Retinal pigment epithelial cell (primary cell): ENCODE measurements around the gene MARF1.
A peak's percentile ranks its signal among the peaks of the same experiment; 100 is the strongest.

ENCODE experiments used
- DNase-seq: peaks from one replicate; pipeline ENCODE4 v3.0.0-alpha.2; 2010; ENCODE audit warnings: low read depth
- H3K4me3 ChIP-seq: 2 replicates; pipeline ENCODE4 v1.5.1; 2011; ENCODE audit warnings: mild to moderate bottlenecking, low read length, control low read depth, moderate library complexity
- TF ChIP-seq, protein P1 (sequence below): conservative IDR thresholded peaks from 2 replicates; pipeline ENCODE4 v1.5.1; 2011; ENCODE audit warnings: low read depth, low read length, control low read depth, inconsistent platforms

The MARF1 gene

GRCh38 chr16:15644267-15644961 is 1.5 kb upstream of the MARF1 start:
- peak overlapping the region; percentile 99 for H3K4me3 ChIP-seq
- TF ChIP-seq, protein P1, sequence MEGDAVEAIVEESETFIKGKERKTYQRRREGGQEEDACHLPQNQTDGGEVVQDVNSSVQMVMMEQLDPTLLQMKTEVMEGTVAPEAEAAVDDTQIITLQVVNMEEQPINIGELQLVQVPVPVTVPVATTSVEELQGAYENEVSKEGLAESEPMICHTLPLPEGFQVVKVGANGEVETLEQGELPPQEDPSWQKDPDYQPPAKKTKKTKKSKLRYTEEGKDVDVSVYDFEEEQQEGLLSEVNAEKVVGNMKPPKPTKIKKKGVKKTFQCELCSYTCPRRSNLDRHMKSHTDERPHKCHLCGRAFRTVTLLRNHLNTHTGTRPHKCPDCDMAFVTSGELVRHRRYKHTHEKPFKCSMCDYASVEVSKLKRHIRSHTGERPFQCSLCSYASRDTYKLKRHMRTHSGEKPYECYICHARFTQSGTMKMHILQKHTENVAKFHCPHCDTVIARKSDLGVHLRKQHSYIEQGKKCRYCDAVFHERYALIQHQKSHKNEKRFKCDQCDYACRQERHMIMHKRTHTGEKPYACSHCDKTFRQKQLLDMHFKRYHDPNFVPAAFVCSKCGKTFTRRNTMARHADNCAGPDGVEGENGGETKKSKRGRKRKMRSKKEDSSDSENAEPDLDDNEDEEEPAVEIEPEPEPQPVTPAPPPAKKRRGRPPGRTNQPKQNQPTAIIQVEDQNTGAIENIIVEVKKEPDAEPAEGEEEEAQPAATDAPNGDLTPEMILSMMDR = no peak
- no peak for DNase-seq

DNA sequence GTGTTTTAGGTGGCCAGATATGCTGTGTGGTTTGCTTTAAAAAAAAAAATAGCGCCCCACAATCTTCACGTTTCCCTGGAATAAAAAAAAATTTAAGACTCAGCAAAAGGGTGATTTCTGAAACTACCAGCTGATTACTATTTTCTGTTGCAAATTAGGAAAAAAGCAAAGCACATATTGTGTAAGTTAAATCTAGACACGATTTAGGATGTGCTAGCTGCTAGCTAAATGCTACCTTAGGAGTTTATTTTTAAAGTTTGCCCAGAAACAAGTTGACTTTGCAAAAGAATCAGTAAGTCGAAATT is 944 bp upstream of the MARF1 start:
- TF ChIP-seq, protein P1 = no peak

GRCh38 chr16:15642557-15643047 is 352 bp downstream of the MARF1 start:
- no peak for DNase-seq
- TF ChIP-seq, protein P1 = peak; percentile 26
- H3K4me3 ChIP-seq = peak overlapping the region; percentile 95

More for the DNA sequence above, 944 bp upstream of the MARF1 start:
- peak overlapping the region; percentile 99 for H3K4me3 ChIP-seq
- no peak for DNase-seq

DNA sequence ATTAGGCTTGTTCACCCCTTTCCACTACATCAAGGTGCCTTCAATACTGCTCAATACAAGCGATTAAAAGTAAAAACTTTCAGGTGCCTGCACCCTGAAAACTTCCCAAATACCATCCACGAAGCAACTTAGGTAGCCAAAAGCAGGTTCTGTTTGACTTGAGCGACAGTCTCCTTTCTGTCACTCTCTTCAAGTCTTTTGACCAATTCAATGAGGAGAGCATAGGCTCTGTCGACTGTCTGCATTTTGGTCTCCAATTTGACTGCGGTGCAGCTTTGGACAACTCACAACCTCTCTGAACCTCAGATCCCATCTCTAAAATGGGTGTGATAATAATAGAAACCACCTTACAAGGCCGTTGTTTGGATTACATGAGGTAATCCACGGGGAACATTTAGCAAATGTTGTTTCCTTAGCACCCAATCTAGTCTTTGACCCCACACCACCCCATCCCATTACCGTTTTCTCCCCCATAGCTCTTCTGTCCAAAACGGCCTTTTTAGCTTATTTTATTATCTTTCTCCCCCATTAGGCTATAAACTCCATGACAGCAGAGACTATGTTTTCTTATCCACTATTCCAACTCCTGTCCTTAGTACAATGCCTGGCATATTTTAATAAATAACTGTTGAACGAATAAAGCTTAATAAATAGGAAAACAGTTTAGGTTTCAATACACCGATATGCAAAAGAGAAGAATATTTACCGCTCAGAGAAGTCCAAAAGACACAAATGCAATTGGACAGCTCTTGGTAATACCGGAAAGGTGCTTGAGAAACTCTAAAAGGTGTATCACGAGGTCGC is 999 bp downstream of the MARF1 start:
- TF ChIP-seq, protein P1 = no peak
- no peak for DNase-seq
- peak overlapping the region; percentile 95 for H3K4me3 ChIP-seq

DNA sequence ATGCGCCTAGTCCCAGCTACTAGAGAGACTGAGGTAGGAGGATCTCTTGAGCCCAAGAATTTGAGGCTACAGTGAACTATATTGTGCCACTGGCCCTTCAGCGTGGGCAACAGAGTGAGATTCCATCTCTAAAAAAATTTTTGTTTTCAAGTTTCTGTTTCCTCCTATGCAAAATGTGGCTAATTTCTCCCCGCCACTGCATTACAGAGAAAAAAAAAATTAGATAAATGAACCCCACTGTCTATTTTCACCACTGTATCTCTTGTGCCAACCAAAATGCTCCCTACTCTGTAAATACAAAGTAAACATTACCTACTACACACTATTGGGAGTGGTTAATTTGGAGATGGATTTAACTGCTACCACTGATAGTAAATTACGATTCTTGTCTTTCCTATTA is 2.0 kb downstream of the MARF1 start:
- no peak for DNase-seq
- H3K4me3 ChIP-seq = no peak overlapping the region
- TF ChIP-seq, protein P1 = no peak

DNA sequence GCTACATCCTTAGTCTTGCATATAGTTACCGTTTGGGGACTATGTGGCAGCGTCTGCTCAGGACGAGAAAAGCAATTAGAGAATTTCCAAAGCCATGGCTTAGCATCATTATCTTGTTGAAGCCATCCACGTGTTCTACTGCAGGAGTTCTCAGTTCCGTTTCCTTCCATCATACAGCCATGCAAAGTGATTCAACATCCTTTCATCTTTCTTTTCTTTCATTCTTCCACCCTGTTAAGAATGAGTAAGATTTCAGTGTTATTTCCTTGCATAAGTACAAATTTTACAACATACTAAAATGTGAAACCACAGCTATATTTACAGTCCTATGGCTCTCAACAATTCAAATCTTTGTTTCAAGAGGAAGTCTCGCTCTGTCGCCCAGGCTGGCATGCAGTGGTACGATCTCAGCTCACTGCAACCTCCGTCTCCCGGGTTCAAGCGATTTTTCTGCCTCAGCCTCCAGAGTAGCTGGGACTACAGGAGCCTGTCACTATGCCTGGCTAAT is 3.8 kb downstream of the MARF1 start:
- no peak for DNase-seq
- H3K4me3 ChIP-seq = no peak overlapping the region
- TF ChIP-seq, protein P1 = no peak
